AG09309 (cell line): ENCODE data around the gene ORM2.
"Not testable (repeated sequence)": the region's sequence is repeated elsewhere in the genome, so short reads cannot be mapped to it uniquely, and the experiment has no call there.

ENCODE experiments used
- DNase-seq: peaks from one replicate; pipeline ENCODE4 v3.0.0-alpha.2; 2010; ENCODE audit warnings: low read depth
- H3K4me3 ChIP-seq: 2 replicates; pipeline ENCODE4 v1.5.1; 2011; ENCODE audit warnings: mild to moderate bottlenecking, low read depth, low read length, moderate library complexity; ENCODE audit not compliant: control insufficient read depth
- CTCF ChIP-seq: IDR thresholded peaks from 2 replicates; pipeline ENCODE4 v1.5.1; 2011; ENCODE audit warnings: mild to moderate bottlenecking, low read depth, low read length, inconsistent platforms; ENCODE audit not compliant: insufficient read depth, control insufficient read depth; ENCODE audit errors: missing control alignments

The ORM2 gene

GRCh38 chr9:114329625-114330022, at the start of gene ORM2:
TSS of gene ORM2 (plus strand) at chr9:114329869. CDS start at chr9:114329905, 36 bp downstream.
- not testable (repeated sequence) for DNase-seq, H3K4me3 ChIP-seq

GRCh38 chr9:114280636-114281472, 48.8 kb upstream of the ORM2 start:
- DNase-seq, result no peak
- TF ChIP-seq CTCF, result no peak
- H3K4me3 ChIP-seq, result no peak overlapping the region

- no peak for DNase-seq
- H3K4me3 ChIP-seq, result no peak overlapping the region
- TF ChIP-seq CTCF, result no peak
Measured at GRCh38 chr9:114281473-114282103, 48.1 kb upstream of the ORM2 start.

GRCh38 chr9:114282104-114282485, 47.6 kb upstream of the ORM2 start:
- no peak for TF ChIP-seq CTCF
- no peak for DNase-seq
- no peak overlapping the region for H3K4me3 ChIP-seq

- H3K4me3 ChIP-seq, result no peak overlapping the region
- DNase-seq, result no peak
- no peak for TF ChIP-seq CTCF
Measured at GRCh38 chr9:114282507-114282906, 47.2 kb upstream of the ORM2 start.

GRCh38 chr9:114282926-114283325, 46.7 kb upstream of the ORM2 start:
- H3K4me3 ChIP-seq, result no peak overlapping the region
- TF ChIP-seq CTCF, result no peak
- DNase-seq, result peak; percentile 90

GRCh38 chr9:114283551-114284111, 46.0 kb upstream of the ORM2 start:
- DNase-seq, result no peak
- TF ChIP-seq CTCF, result no peak
- no peak overlapping the region for H3K4me3 ChIP-seq
